ENCODE data around the gene LRRIQ1. TPM values are rescaled to one million over a fixed set of nuclear protein-coding genes. Genes with fewer than 3 reads are reported as not detected.

Gene LRRIQ1
- total and polyA plus RNA-seq, 2 of the 13 experiments (the other 11 are each of a cell fraction or from before 2014, with no cell fraction given): not detected

DNA sequence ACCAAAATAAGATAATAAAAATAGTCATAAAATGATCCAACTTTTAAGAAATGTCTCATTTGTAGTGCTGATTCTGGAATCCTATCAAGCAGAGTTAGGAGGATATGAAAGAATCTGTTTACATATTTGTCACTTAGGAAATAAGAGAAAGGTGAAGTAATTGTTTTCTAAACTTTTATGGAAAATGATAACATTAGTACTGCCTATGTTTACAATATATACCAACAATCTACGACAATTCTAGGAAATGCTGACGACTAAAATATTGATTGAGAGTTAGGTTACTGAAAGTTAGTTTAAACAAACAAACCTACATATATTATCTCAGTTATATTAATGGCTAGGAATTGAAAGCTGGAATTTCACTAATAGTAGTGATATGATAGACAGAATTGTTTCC is 18.1 kb upstream of the LRRIQ1 start:
- no peak overlapping the region for H3K27ac ChIP-seq (ENCODE audit: extremely low read length, insufficient read depth, low read length)
- no peaks in the 10 kb centered on the region for H3K36me3 ChIP-seq (replicated peaks in 1 of 2; ENCODE audit: control insufficient read depth in 1 of 2, insufficient read depth in 2 of 2, low read length in 2 of 2)
- ATAC-seq: no peak
- H3K9ac ChIP-seq (ENCODE audit: insufficient read depth, low read depth, low read length): no peak overlapping the region
- FAIRE-seq: no peak
- H3K9me3 ChIP-seq (ENCODE audit: low read length): no peaks in the 10 kb centered on the region
- H3K4me1 ChIP-seq (ENCODE audit: insufficient read depth, low read length): no peaks in the 10 kb centered on the region
- 7% methylated on average over 2 of the region's 2 CpGs for WGBS (ENCODE audit: low lambda C conversion rate)
- BruUV-seq (replicated peaks): no TSS peak
- intact Hi-C loops (cut with micrococcal nuclease; ENCODE audit: unreplicated experiment) (no loop called here), in situ Hi-C loops (cut with HindIII; ENCODE audit: extremely low pct_ligation_motif_present, low pct_unique_long_range_greater_than_20kb) (no loop called here)
- ChIA-PET POLR2A (no interaction called here), CTCF (ENCODE audit: low intra/inter-chr PET ratio, low total read pairs) (no interaction called here)
- H2AFZ ChIP-seq (ENCODE audit: low read length): no peak overlapping the region
- no peaks in the 10 kb centered on the region for H4K20me1 ChIP-seq (ENCODE audit: insufficient read depth, low read length)
- no peak overlapping the region for H3K4me2 ChIP-seq (ENCODE audit: low read depth, low read length)
- no peak overlapping the region for H3K4me3 ChIP-seq (replicated peaks in 1 of 3; ENCODE audit: insufficient read depth in 1 of 3, low read depth in 2 of 3, low read length in 3 of 3)
- H3K79me2 ChIP-seq (ENCODE audit: insufficient read depth, low read length): no peaks in the 10 kb centered on the region
- no peak for DNase-seq (ENCODE audit: low spot score)
- no peaks in the 10 kb centered on the region for H3K27me3 ChIP-seq (ENCODE audit: control insufficient read depth in 1 of 2, insufficient read depth in 2 of 2, low read length in 2 of 2)
- TF ChIP-seq, protein P1, sequence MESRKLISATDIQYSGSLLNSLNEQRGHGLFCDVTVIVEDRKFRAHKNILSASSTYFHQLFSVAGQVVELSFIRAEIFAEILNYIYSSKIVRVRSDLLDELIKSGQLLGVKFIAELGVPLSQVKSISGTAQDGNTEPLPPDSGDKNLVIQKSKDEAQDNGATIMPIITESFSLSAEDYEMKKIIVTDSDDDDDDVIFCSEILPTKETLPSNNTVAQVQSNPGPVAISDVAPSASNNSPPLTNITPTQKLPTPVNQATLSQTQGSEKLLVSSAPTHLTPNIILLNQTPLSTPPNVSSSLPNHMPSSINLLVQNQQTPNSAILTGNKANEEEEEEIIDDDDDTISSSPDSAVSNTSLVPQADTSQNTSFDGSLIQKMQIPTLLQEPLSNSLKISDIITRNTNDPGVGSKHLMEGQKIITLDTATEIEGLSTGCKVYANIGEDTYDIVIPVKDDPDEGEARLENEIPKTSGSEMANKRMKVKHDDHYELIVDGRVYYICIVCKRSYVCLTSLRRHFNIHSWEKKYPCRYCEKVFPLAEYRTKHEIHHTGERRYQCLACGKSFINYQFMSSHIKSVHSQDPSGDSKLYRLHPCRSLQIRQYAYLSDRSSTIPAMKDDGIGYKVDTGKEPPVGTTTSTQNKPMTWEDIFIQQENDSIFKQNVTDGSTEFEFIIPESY (CRISPR knock-in tag; IDR thresholded peaks at IDR 0.05): no peak
- TF ChIP-seq, protein P2, sequence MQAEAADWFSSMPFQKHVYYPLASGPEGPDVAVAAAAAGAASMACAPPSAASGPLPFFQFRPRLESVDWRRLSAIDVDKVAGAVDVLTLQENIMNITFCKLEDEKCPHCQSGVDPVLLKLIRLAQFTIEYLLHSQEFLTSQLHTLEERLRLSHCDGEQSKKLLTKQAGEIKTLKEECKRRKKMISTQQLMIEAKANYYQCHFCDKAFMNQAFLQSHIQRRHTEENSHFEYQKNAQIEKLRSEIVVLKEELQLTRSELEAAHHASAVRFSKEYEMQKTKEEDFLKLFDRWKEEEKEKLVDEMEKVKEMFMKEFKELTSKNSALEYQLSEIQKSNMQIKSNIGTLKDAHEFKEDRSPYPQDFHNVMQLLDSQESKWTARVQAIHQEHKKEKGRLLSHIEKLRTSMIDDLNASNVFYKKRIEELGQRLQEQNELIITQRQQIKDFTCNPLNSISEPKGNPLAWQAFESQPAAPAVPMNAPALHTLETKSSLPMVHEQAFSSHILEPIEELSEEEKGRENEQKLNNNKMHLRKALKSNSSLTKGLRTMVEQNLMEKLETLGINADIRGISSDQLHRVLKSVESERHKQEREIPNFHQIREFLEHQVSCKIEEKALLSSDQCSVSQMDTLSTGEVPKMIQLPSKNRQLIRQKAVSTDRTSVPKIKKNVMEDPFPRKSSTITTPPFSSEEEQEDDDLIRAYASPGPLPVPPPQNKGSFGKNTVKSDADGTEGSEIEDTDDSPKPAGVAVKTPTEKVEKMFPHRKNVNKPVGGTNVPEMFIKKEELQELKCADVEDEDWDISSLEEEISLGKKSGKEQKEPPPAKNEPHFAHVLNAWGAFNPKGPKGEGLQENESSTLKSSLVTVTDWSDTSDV (CRISPR knock-in tag; IDR thresholded peaks at IDR 0.05): no peak
- TF ChIP-seq NFE2L1 (CRISPR knock-in tag; IDR thresholded peaks at IDR 0.05; ENCODE audit: borderline replicate concordance) (no peak), XRCC5 (optimal IDR thresholded peaks at IDR 0.05; ENCODE audit: low read length) (no peak), ZNF770 (CRISPR knock-in tag; IDR thresholded peaks at IDR 0.05) (no peak), ZNF121 (CRISPR knock-in tag; IDR thresholded peaks at IDR 0.05) (no peak), HMG20B (CRISPR knock-in tag; conservative IDR thresholded peaks at IDR 0.05) (no peak), ZNF33A (CRISPR knock-in tag; IDR thresholded peaks at IDR 0.05; ENCODE audit: borderline replicate concordance) (no peak), HOXA9 (CRISPR knock-in tag; IDR thresholded peaks at IDR 0.05; ENCODE audit: borderline replicate concordance) (no peak), SCMH1 (CRISPR knock-in tag; IDR thresholded peaks at IDR 0.05; ENCODE audit: borderline replicate concordance) (no peak), PHF20 (CRISPR knock-in tag; IDR thresholded peaks at IDR 0.05) (no peak), E2F1 (CRISPR knock-in tag; IDR thresholded peaks at IDR 0.05) (no peak), RBAK (CRISPR knock-in tag; IDR thresholded peaks at IDR 0.05) (no peak), ZBTB8A (CRISPR knock-in tag; IDR thresholded peaks at IDR 0.05; ENCODE audit: borderline replicate concordance, low read depth) (no peak), JDP2 (CRISPR knock-in tag; IDR thresholded peaks at IDR 0.05; ENCODE audit: borderline replicate concordance) (no peak)
- TF ChIP-seq, protein P3, sequence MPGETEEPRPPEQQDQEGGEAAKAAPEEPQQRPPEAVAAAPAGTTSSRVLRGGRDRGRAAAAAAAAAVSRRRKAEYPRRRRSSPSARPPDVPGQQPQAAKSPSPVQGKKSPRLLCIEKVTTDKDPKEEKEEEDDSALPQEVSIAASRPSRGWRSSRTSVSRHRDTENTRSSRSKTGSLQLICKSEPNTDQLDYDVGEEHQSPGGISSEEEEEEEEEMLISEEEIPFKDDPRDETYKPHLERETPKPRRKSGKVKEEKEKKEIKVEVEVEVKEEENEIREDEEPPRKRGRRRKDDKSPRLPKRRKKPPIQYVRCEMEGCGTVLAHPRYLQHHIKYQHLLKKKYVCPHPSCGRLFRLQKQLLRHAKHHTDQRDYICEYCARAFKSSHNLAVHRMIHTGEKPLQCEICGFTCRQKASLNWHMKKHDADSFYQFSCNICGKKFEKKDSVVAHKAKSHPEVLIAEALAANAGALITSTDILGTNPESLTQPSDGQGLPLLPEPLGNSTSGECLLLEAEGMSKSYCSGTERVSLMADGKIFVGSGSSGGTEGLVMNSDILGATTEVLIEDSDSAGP (CRISPR knock-in tag; IDR thresholded peaks at IDR 0.05; ENCODE audit: borderline replicate concordance): no peak
